Measurements from ENCODE around the gene DGAT2.

Gene DGAT2

GRCh38 chr11:75780888-75781287 lies 12.3 kb downstream of the DGAT2 start:
- peaks cover 18% of the 10 kb centered on the region for H3K4me1 Mint-ChIP-seq (ENCODE audit: low read depth)
- DNase-seq (ENCODE audit: low spot score), result no peak
- no peaks in the 10 kb centered on the region for H3K9me3 Mint-ChIP-seq
- H3K4me3 Mint-ChIP-seq, result no peak overlapping the region
- H3K27me3 Mint-ChIP-seq (ENCODE audit: low read depth), result no peaks in the 10 kb centered on the region
- no peaks in the 10 kb centered on the region for H3K36me3 Mint-ChIP-seq (ENCODE audit: low read depth)
- no peak overlapping the region for H3K27ac Mint-ChIP-seq

- H3K4me1 Mint-ChIP-seq (ENCODE audit: low read depth), result peaks cover 18% of the 10 kb centered on the region
- no peak for DNase-seq (ENCODE audit: low spot score)
- no peak overlapping the region for H3K4me3 Mint-ChIP-seq
- H3K9me3 Mint-ChIP-seq, result no peaks in the 10 kb centered on the region
- no peaks in the 10 kb centered on the region for H3K36me3 Mint-ChIP-seq (ENCODE audit: low read depth)
- no peak overlapping the region for H3K27ac Mint-ChIP-seq
- H3K27me3 Mint-ChIP-seq (ENCODE audit: low read depth), result no peaks in the 10 kb centered on the region
These were observed 12.7 kb downstream of the DGAT2 start for GRCh38 chr11:75781296-75781695.

GRCh38 chr11:75781831-75782230 lies 13.3 kb downstream of the DGAT2 start:
- Mint-ChIP-seq H3K4me3 (no peak overlapping the region), H3K36me3 (ENCODE audit: low read depth) (no peaks in the 10 kb centered on the region), H3K4me1 (ENCODE audit: low read depth) (peaks cover 17% of the 10 kb centered on the region), H3K9me3 (no peaks in the 10 kb centered on the region), H3K27ac (no peak overlapping the region), H3K27me3 (ENCODE audit: low read depth) (no peaks in the 10 kb centered on the region)
- no peak for DNase-seq (ENCODE audit: low spot score)

DNA sequence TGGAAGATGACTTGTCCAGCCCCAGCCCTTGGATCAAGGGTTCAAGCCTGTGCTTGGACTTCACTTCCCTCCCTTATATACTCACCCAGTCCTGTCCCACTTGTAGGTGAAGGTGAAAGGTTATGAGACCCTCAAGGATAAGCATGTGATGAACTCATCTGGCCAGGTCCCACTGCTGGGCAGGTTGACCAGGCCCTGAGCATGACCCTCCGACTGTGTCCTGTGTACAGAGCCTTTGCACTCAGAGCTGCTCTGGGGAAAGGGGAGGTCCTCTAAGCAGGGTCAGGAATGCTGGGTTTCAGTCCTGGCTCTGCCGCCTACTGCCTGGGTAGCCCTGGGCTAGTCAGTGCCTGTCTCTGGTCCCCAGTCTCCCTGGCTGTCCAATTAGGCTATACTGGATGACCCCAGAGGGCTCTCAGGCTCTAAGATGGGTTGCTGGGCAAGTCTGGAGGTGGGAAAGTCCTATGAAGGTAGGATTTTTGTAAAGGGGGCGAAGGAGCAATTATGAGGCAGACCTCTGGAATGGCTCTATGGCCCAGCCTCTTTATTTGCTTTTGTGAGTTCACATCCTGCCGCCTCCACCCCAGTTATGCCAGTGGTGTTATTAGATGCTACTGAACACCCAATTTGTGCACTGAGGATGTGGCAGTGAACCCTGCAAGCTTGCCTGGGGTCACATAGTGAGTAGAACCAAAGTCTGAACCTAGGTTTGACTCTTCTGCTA lies 14.1 kb downstream of the DGAT2 start:
- H3K9me3 Mint-ChIP-seq, result no peaks in the 10 kb centered on the region
- no peaks in the 10 kb centered on the region for H3K27me3 Mint-ChIP-seq (ENCODE audit: low read depth)
- H3K36me3 Mint-ChIP-seq (ENCODE audit: low read depth), result no peaks in the 10 kb centered on the region
- no peak for DNase-seq (ENCODE audit: low spot score)
- H3K27ac Mint-ChIP-seq, result no peak overlapping the region
- H3K4me3 Mint-ChIP-seq, result no peak overlapping the region
- H3K4me1 Mint-ChIP-seq (ENCODE audit: low read depth), result peaks cover 8% of the 10 kb centered on the region

DNA sequence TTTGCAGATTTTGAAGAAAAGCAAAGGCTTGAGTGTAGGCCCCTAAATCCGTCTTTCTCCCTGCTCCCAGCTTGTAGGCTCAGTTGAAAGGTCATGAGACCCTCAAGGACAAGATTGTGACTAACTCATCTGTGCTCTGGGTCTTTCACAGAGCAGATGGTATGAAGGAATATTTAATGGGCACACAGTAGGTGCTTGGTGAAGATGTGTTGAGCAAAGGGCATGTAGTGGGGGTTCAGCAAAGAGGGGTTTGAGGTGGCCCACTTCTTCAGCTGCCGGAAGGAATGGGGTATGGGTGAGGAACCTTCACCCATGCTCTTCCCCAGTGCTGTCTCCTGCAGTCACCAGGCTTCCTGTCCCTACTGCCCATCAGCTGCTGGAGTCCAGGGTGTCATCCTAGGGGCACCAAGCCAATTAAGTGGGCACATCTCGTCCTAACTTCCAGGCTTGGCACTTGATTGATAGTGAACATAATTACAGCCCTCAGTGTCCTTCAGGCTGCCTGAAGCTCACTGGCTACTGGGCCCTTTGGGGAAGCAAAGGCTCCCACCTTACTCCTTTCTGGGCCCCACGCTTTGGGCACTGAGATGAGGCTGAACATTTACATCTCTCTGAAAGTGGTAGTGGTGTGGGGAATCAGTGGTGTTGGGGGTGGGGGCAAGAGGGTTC lies 15.0 kb downstream of the DGAT2 start:
- no peaks in the 10 kb centered on the region for H3K9me3 Mint-ChIP-seq
- no peaks in the 10 kb centered on the region for H3K27me3 Mint-ChIP-seq (ENCODE audit: low read depth)
- H3K36me3 Mint-ChIP-seq (ENCODE audit: low read depth), result no peaks in the 10 kb centered on the region
- DNase-seq (ENCODE audit: low spot score), result no peak
- no peak overlapping the region for H3K4me3 Mint-ChIP-seq
- peaks cover 2% of the 10 kb centered on the region for H3K4me1 Mint-ChIP-seq (ENCODE audit: low read depth)
- H3K27ac Mint-ChIP-seq, result no peak overlapping the region

- Mint-ChIP-seq H3K36me3 (ENCODE audit: low read depth) (no peaks in the 10 kb centered on the region), H3K27me3 (ENCODE audit: low read depth) (no peaks in the 10 kb centered on the region), H3K9me3 (no peaks in the 10 kb centered on the region), H3K4me1 (ENCODE audit: low read depth) (peaks cover 2% of the 10 kb centered on the region), H3K4me3 (no peak overlapping the region), H3K27ac (no peak overlapping the region)
- DNase-seq (ENCODE audit: low spot score), result no peak
These were observed 15.5 kb downstream of the DGAT2 start for GRCh38 chr11:75784085-75784478.

DNA sequence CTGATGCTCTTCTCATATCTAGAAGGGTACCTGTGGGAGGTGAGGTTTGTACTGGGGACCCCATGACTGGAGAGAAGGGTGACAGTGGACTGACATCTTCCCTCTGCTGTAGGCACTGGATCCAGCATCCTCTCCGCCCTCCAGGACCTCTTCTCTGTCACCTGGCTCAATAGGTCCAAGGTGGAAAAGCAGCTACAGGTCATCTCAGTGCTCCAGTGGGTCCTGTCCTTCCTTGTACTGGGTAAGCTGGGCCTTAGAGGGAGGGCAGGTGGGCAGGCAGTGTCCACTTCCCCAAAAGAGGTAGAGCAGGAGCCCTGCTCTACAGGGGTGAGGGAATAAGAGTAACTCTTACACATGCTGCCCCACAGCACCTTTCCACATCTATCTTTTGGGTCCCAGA lies 15.9 kb downstream of the DGAT2 start:
- H3K27ac Mint-ChIP-seq, result no peak overlapping the region
- H3K9me3 Mint-ChIP-seq, result no peaks in the 10 kb centered on the region
- no peak for DNase-seq (ENCODE audit: low spot score)
- no peaks in the 10 kb centered on the region for H3K27me3 Mint-ChIP-seq (ENCODE audit: low read depth)
- H3K4me3 Mint-ChIP-seq, result no peak overlapping the region
- H3K36me3 Mint-ChIP-seq (ENCODE audit: low read depth), result no peaks in the 10 kb centered on the region
- peaks cover 2% of the 10 kb centered on the region for H3K4me1 Mint-ChIP-seq (ENCODE audit: low read depth)

DNA sequence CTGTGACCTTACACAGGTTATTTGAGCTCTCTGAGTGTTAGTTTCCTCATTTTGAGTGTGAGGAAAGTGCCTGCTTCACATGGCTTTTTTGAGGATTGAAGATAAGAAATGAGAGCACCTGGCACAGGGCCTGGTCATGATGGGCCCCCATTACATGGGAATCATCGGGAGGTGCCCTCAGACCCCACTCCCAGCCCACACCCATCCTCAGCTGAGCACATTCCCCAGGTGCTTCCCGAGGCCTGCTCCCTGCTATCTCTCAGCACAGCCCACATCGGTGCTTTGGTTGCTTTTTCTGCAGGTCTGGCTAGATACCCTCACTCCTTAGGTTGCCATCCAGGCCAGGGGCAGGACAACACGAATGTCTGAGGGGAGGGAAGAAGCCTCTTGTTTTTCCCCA lies 16.6 kb downstream of the DGAT2 start:
- H3K27me3 Mint-ChIP-seq (ENCODE audit: low read depth), result no peaks in the 10 kb centered on the region

DNA sequence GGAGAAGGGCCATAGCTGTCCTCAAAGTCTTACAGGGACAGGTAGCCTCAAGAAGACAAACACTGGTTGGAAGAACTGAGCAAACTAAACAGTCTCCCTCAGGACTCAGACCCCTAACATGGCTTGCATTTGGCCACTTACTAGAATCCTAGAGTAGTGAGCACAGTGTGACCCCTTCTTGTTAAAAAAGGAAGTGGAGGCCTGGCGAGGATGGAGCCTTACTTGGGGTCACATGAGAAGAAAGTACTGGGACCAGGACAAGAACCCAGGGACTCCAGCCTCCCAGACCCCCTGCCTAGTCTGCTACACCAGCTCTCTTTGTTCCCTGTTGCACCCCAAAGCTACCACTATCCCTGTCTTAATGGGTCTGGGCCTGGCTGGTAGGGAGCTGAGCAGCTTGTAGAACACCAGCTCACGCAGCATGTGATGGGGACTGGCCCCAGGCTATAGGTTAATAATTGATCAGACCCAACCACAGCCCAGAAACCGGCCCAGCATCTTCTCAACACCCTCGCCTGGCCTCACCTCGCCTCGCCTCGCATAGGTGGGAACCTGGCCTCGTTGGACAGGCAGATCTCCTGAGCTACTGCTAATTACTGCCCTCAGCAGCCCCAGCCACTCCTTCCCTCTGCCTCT lies 17.6 kb downstream of the DGAT2 start:
- Mint-ChIP-seq H3K27ac (no peak overlapping the region), H3K36me3 (ENCODE audit: low read depth) (no peaks in the 10 kb centered on the region), H3K4me3 (no peak overlapping the region), H3K27me3 (ENCODE audit: low read depth) (no peaks in the 10 kb centered on the region), H3K9me3 (no peaks in the 10 kb centered on the region), H3K4me1 (ENCODE audit: low read depth) (no peaks in the 10 kb centered on the region)
- no peak for DNase-seq (ENCODE audit: low spot score)

More for the DNA sequence above, 16.6 kb downstream of the DGAT2 start:
- no peak overlapping the region for H3K4me3 Mint-ChIP-seq
- H3K36me3 Mint-ChIP-seq (ENCODE audit: low read depth), result no peaks in the 10 kb centered on the region
- no peak for DNase-seq (ENCODE audit: low spot score)
- no peaks in the 10 kb centered on the region for H3K9me3 Mint-ChIP-seq
- H3K27ac Mint-ChIP-seq, result no peak overlapping the region
- H3K4me1 Mint-ChIP-seq (ENCODE audit: low read depth), result no peaks in the 10 kb centered on the region

DNA sequence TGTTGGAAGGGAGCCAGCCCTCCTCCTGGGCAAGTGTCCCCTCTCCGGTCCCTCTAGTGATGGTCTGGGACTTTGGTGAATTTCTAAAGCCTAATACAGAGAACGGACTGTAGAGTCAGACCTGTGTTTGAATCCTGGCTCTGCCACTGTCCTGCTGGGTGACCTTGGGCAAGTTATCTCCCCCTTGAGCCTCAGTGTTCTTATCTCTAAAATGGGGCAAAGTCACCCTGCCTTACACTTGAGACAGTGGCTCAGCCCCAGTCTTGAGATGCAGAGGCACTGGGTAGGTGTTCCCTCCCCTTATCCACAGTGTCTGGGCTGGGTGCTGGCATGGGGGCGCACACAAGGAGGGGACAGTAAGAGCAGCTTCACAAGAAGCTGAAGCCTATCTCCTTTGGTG lies 20.9 kb downstream of the DGAT2 start:
- Mint-ChIP-seq H3K27ac (no peak overlapping the region), H3K27me3 (ENCODE audit: low read depth) (no peaks in the 10 kb centered on the region), H3K36me3 (ENCODE audit: low read depth) (no peaks in the 10 kb centered on the region), H3K4me3 (no peak overlapping the region), H3K9me3 (no peaks in the 10 kb centered on the region), H3K4me1 (ENCODE audit: low read depth) (no peaks in the 10 kb centered on the region)
- DNase-seq (ENCODE audit: low spot score), result no peak

DNA sequence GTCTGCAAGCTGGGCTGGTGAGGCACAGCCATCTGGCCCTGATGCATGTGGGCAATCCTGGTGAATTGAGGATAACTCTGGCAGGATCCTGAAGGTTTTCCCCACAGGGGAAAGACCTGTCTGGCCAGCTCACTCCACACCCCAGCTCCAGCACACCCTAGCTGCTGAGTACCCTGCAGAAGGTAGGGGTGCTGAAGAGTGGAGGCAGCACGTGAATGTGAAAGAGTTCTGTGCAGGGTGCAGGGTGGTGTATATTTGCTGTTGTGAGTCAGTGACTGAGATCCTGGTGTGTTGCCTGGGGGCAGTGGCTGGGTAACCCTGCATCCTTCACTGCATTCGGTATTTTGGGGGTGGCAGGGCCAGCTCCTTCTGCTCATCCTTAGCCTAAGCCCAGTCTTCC lies 22.4 kb downstream of the DGAT2 start:
- no peaks in the 10 kb centered on the region for H3K27me3 Mint-ChIP-seq (ENCODE audit: low read depth)
- H3K4me3 Mint-ChIP-seq, result no peak overlapping the region
- no peaks in the 10 kb centered on the region for H3K4me1 Mint-ChIP-seq (ENCODE audit: low read depth)
- H3K27ac Mint-ChIP-seq, result no peak overlapping the region
- no peak for DNase-seq (ENCODE audit: low spot score)
- H3K9me3 Mint-ChIP-seq, result no peaks in the 10 kb centered on the region
- H3K36me3 Mint-ChIP-seq (ENCODE audit: low read depth), result no peaks in the 10 kb centered on the region

DNA sequence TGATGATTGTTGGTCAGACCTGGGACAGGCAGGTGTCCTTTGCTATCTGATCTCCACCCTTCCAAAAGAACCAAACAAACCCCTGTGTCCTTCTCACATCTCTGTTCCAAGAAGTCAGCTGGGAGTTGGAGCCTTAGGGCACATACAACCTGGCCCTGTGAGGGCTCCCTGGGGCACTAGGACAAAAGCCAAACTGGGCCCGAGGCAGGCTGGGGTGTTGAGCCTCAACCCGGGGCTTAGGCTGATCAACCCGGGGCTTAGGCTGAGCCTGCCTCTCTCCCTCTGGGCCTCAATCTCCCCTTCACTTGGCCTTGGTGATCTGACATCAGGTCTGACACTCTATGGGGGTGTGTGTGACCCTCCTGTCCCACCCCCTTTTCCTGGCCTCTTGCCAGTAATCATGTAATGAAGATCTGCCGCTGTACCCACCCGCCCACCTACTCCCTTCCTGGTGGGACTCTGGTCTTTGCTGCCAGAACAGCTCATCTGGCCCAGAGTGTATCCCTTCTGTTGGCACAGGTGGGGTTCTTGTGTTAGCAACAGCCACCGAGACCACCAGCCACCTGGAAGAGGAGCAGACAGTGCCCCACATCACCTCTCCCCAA lies 23.7 kb downstream of the DGAT2 start:
- no peak overlapping the region for H3K4me3 Mint-ChIP-seq
- no peaks in the 10 kb centered on the region for H3K27me3 Mint-ChIP-seq (ENCODE audit: low read depth)
- H3K36me3 Mint-ChIP-seq (ENCODE audit: low read depth), result no peaks in the 10 kb centered on the region
- DNase-seq (ENCODE audit: low spot score), result no peak
- H3K27ac Mint-ChIP-seq, result no peak overlapping the region
- no peaks in the 10 kb centered on the region for H3K4me1 Mint-ChIP-seq (ENCODE audit: low read depth)
- H3K9me3 Mint-ChIP-seq, result no peaks in the 10 kb centered on the region

- no peaks in the 10 kb centered on the region for H3K9me3 Mint-ChIP-seq
These were observed 24.6 kb downstream of the DGAT2 start for GRCh38 chr11:75792997-75793800.

More at GRCh38 chr11:75792997-75793800, 24.6 kb downstream of the DGAT2 start:
- H3K36me3 Mint-ChIP-seq (ENCODE audit: low read depth), result no peaks in the 10 kb centered on the region
- H3K4me3 Mint-ChIP-seq, result no peak overlapping the region
- no peak overlapping the region for H3K27ac Mint-ChIP-seq
- no peaks in the 10 kb centered on the region for H3K27me3 Mint-ChIP-seq (ENCODE audit: low read depth)
- H3K4me1 Mint-ChIP-seq (ENCODE audit: low read depth), result no peaks in the 10 kb centered on the region
- DNase-seq (ENCODE audit: low spot score), result no peak
